Osteocyte (in vitro differentiated cells): Measurements from ENCODE around the gene CACNA1D. TPM values are rescaled to one million over a fixed set of nuclear protein-coding genes. Genes with fewer than 3 reads are reported as not detected.

Experiments used
- DNase-seq: peaks from one replicate; pipeline ENCODE4 v3.0.0; 2021; ENCODE audit warnings: mixed read lengths; ENCODE audit not compliant: unreplicated experiment; ENCODE audit errors: extremely low spot score
- H3K27ac Mint-ChIP-seq: one replicate; pipeline ENCODE4 v1.8.0; 2021; ENCODE audit warnings: mild to moderate bottlenecking, mixed read lengths; ENCODE audit not compliant: unreplicated experiment
- H3K27me3 Mint-ChIP-seq: one replicate; pipeline ENCODE4 v1.8.0; 2021; ENCODE audit warnings: mixed read lengths; ENCODE audit not compliant: unreplicated experiment
- H3K36me3 Mint-ChIP-seq: one replicate; pipeline ENCODE4 v1.8.0; 2021; ENCODE audit warnings: mixed read lengths; ENCODE audit not compliant: unreplicated experiment
- H3K4me1 Mint-ChIP-seq: one replicate; pipeline ENCODE4 v1.8.0; 2021; ENCODE audit warnings: mixed read lengths; ENCODE audit not compliant: unreplicated experiment
- H3K4me3 Mint-ChIP-seq: one replicate; pipeline ENCODE4 v1.8.0; 2021; ENCODE audit warnings: mild to moderate bottlenecking, moderate library complexity, mixed read lengths; ENCODE audit not compliant: unreplicated experiment
- H3K9me3 Mint-ChIP-seq: one replicate; pipeline ENCODE4 v1.8.0; 2021; ENCODE audit warnings: mixed read lengths; ENCODE audit not compliant: unreplicated experiment
- CTCF ChIP-seq: fragments of 200-600 bp; sonication (generic); IDR thresholded peaks from 2 replicates; pipeline ENCODE4 v1.5.0; 2021; ENCODE audit warnings: antibody characterized with exemption, mild to moderate bottlenecking, moderate library complexity
- total RNA-seq: library from RNA; stranded (reverse); gene quantifications from 2 replicates; pipeline ENCODE4 v1.2.1, GENCODE V29; 2021

Gene CACNA1D
- total RNA-seq, 1 donor from 2014 or later = 0.48 TPM

- TF ChIP-seq CTCF = peak; percentile 50
- no peaks in the 10 kb centered on the region for H3K9me3 Mint-ChIP-seq
- peak overlapping the region; percentile 76 for H3K4me3 Mint-ChIP-seq
- DNase-seq = no peak
- H3K4me1 Mint-ChIP-seq = peaks cover 5% of the 10 kb centered on the region
- H3K27ac Mint-ChIP-seq = no peak overlapping the region
- no peaks in the 10 kb centered on the region for H3K36me3 Mint-ChIP-seq
- peaks cover 20% of the 10 kb centered on the region for H3K27me3 Mint-ChIP-seq
These were observed 350.9 kb downstream of the CACNA1D start for GRCh38 chr3:53845103-53845880.

GRCh38 chr3:53845881-53846133, 351.4 kb downstream of the CACNA1D start:
- no peak for DNase-seq
- Mint-ChIP-seq H3K36me3 (no peaks in the 10 kb centered on the region), H3K27ac (no peak overlapping the region), H3K9me3 (no peaks in the 10 kb centered on the region), H3K4me3 (peak overlapping the region; percentile 76), H3K27me3 (peaks cover 20% of the 10 kb centered on the region), H3K4me1 (peaks cover 5% of the 10 kb centered on the region)
- no peak for TF ChIP-seq CTCF

DNA sequence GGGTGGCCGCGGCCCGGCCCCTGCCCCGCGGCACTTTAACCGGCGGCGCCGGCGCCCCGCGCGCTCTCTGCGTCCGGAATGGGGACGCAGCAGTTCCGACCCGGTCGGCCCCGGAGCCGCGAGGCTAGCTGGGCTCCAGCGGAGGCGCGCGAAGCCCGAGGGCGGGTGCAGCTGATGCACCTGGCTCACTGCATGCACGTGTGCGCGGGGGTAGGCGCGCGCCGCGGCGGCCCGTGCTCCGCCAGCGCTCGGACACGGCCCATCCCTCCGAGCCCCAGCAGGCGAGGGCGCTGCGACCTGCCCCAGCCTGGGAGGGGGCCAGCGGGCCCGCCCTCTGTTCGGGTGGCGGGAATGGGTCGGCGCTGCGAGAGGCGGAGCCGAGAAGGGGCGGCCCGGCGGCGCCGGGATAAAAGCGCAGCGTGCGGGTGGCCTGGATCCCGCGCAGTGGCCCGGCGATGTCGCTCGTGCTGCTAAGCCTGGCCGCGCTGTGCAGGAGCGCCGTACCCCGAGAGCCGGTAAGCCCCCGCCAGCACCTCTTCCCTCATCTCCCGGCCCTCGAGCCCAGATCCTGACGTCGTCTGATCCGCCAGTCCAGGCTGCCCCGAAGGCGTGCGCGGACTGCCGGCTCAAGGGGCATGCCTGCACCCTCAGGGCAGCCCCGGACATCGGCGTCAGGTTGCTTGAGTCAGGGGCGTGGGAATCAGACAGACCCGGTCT, 351.9 kb downstream of the CACNA1D start, which contains the start of the genes CHDH and IL17RB:
TSS of gene CHDH (minus strand) at position 286 of the 717 bp plus-strand sequence. CDS start 22,411 bp downstream, outside the sequence.
TSS of gene IL17RB (plus strand) at position 435 of the 717 bp plus-strand sequence. CDS start at position 456, 21 bp downstream.
- no peak for DNase-seq
- Mint-ChIP-seq H3K9me3 (no peaks in the 10 kb centered on the region), H3K4me3 (peak within 1 kb of the TSS; percentile 76), H3K4me1 (peaks cover 5% of the 10 kb centered on the region), H3K27ac (no peak within 1 kb of the TSS), H3K27me3 (peaks cover 20% of the 10 kb centered on the region), H3K36me3 (no peaks in the 10 kb centered on the region)
- no peak for TF ChIP-seq CTCF

DNA sequence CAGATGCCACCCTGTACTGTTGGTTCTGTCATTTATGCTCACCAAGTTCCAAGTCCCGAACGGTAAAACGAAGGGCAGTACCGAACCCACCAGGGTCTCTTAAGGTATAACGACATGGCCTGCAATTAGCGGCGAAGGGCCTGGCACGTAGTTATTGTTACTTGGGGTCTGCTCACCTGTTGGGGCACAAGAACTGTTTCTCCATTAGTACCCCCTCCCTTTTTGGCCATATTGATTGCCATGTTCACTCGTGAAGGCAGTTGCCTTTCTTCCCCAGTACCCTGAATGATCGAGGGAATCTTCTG, 352.4 kb downstream of the CACNA1D start:
- Mint-ChIP-seq H3K27ac (no peak overlapping the region), H3K27me3 (peaks cover 20% of the 10 kb centered on the region), H3K36me3 (no peaks in the 10 kb centered on the region), H3K4me3 (peak overlapping the region; percentile 74), H3K9me3 (no peaks in the 10 kb centered on the region), H3K4me1 (peaks cover 5% of the 10 kb centered on the region)
- no peak for DNase-seq
- no peak for TF ChIP-seq CTCF

- H3K27me3 Mint-ChIP-seq = peaks cover 18% of the 10 kb centered on the region
- no peak for TF ChIP-seq CTCF
These were observed 355.5 kb downstream of the CACNA1D start for GRCh38 chr3:53849916-53850315.

More at GRCh38 chr3:53849916-53850315, 355.5 kb downstream of the CACNA1D start:
- no peaks in the 10 kb centered on the region for H3K36me3 Mint-ChIP-seq
- no peak overlapping the region for H3K27ac Mint-ChIP-seq
- H3K4me3 Mint-ChIP-seq = no peak overlapping the region
- no peak for DNase-seq
- no peaks in the 10 kb centered on the region for H3K9me3 Mint-ChIP-seq
- H3K4me1 Mint-ChIP-seq = peaks cover 5% of the 10 kb centered on the region
